ENCODE results near the gene EBI3.

DNA sequence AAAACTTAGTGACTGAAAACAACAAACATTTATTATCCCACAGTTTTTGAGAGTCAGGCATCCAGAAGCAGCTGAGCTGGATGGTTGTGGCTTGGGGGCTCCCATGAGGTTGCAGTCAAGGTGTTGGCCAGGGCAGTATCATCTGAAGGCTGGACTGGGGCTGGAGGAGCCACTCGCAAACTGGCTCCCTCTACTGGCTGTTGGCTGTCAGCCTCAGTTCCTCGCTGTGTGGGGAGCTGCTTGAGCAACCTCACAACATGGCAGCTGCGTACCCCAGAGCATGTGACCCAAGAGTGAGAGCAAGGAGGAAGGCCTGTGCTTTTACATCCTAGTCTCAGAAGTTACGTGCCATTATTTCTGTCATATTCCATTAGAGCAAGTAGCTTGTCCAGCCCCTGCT is 27.2 kb downstream of the EBI3 start:
- TF ChIP-seq, protein P1, sequence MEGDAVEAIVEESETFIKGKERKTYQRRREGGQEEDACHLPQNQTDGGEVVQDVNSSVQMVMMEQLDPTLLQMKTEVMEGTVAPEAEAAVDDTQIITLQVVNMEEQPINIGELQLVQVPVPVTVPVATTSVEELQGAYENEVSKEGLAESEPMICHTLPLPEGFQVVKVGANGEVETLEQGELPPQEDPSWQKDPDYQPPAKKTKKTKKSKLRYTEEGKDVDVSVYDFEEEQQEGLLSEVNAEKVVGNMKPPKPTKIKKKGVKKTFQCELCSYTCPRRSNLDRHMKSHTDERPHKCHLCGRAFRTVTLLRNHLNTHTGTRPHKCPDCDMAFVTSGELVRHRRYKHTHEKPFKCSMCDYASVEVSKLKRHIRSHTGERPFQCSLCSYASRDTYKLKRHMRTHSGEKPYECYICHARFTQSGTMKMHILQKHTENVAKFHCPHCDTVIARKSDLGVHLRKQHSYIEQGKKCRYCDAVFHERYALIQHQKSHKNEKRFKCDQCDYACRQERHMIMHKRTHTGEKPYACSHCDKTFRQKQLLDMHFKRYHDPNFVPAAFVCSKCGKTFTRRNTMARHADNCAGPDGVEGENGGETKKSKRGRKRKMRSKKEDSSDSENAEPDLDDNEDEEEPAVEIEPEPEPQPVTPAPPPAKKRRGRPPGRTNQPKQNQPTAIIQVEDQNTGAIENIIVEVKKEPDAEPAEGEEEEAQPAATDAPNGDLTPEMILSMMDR (IDR thresholded peaks at IDR 0.05) = no peak
- no peak for TF ChIP-seq POLR2AphosphoS5 (IDR thresholded peaks at IDR 0.05)
- TF ChIP-seq POLR2A (IDR thresholded peaks at IDR 0.05) = no peak
- TF ChIP-seq EP300 (IDR thresholded peaks at IDR 0.05) = no peak

Measured in upper lobe of left lung (tissue), 4 donors.